Heart left ventricle (tissue), 16 donors: ENCODE measurements around the gene WWOX. TPM values are rescaled to one million over a fixed set of nuclear protein-coding genes. Genes with fewer than 3 reads are reported as not detected.

ENCODE experiments used
- ATAC-seq, 4 donors: fragments of 200-7000 bp; cut with Tn5 transposase; one replicate each; pipeline ENCODE4 v1.9.1; 2020 to 2022; ENCODE audit warnings: moderate library complexity in 4 of 4, mild to moderate bottlenecking in 3 of 4, moderate number of reproducible peaks in 1 of 4
- DNase-seq, 5 donors: peaks; one replicate each; pipeline ENCODE4 v3.0.0-alpha.2; 2020
- H3K27ac ChIP-seq, 12 donors: fragments of 200-600 bp; sonication (generic) in 4 of 12; one replicate each; pipeline versions ENCODE4 v1.5.0 to v1.8.0; 2016 to 2022; ENCODE audit warnings: mild to moderate bottlenecking in 2 of 12
- H3K27me3 ChIP-seq, 9 donors: fragments of 200-600 bp; sonication (generic) in 2 of 9; one replicate each; pipeline versions ENCODE4 v1.5.1 to v1.8.0; 2016 to 2022; ENCODE audit warnings: mild to moderate bottlenecking in 3 of 9
- H3K36me3 ChIP-seq, 9 donors: fragments of 200-600 bp; sonication (generic) in 2 of 9; one replicate each; pipeline versions ENCODE4 v1.5.0 to v1.8.0; 2018 to 2022; ENCODE audit warnings: mild to moderate bottlenecking in 2 of 9
- H3K4me1 ChIP-seq, 12 donors: fragments of 200-600 bp; sonication (generic) in 4 of 12; one replicate each; pipeline versions ENCODE4 v1.5.0 to v1.8.0; 2016 to 2022; ENCODE audit warnings: mild to moderate bottlenecking in 3 of 12
- H3K4me3 ChIP-seq, 12 donors: fragments of 200-600 bp; sonication (generic) in 4 of 12; one replicate each; pipeline versions ENCODE4 v1.5.0 to v1.8.0; 2017 to 2022; ENCODE audit warnings: mild to moderate bottlenecking in 9 of 12, moderate library complexity in 4 of 12
- H3K9me3 ChIP-seq, 12 donors: fragments of 200-600 bp; sonication (generic) in 4 of 12; one replicate each; pipeline versions ENCODE4 v1.5.0 to v1.8.0; 2016 to 2022; ENCODE audit warnings: mild to moderate bottlenecking in 1 of 12
- POLR2A ChIP-seq, 2 donors: fragments of 450-650 bp; IDR thresholded peaks; one replicate each; pipeline ENCODE4 v1.6.1; 2017; ENCODE audit warnings: antibody characterized with exemption in 2 of 2, mild to moderate bottlenecking in 2 of 2, moderate library complexity in 2 of 2
- WGBS, 4 donors: extraction: QIAGEN DNeasy Blood & Tissue Kit in 2 of 4; methylation state at CpG; one replicate each; pipeline versions ENCODE4 v1.1.5 to v1.1.7; 2013 to 2018; 5-methylcytosine and 5-hydroxymethylcytosine counted together
- intact Hi-C, 10 donors: fragments of 100-400 bp; cut with DNase I; formaldehyde crosslinking; loops; one replicate each; pipeline versions ENCODE4 v1.11.1 to v1.14.2; 2022
- polyA plus RNA-seq, 2 donors: library from polyadenylated mRNA; stranded (reverse); fragments of 200-250 nt; gene quantifications; one replicate each; pipeline ENCODE4 v1.2.3, GENCODE V29; 2013
- total RNA-seq, 9 donors: library from RNA; depleted of rRNA in 2 of 9; stranded (reverse); fragments of >200 nt in 2 of 9; fragmentation: NEBNext Ultra II Directional in 3 of 9; extraction: Animal tissue kit (Norgen Biotek cat#: 25700) in 3 of 9; gene quantifications; one replicate each; pipeline versions ENCODE4 v1.1.0 to v1.2.4, GENCODE V29; 2016 to 2023
- TF ChIP-seq, protein P1 (sequence below), 12 donors: fragments of 200-600 bp; sonication (generic) in 4 of 12; IDR thresholded peaks; one replicate each; pipeline versions ENCODE4 v1.5.0 to v1.8.0; 2018 to 2022; ENCODE audit warnings: antibody characterized with exemption in 12 of 12, mild to moderate bottlenecking in 5 of 12
- donor health status: ischemic (EF 13 %, LVEDD 7.1; RV severe dilation, severe dysfunction).
- donor health status: healthy with polysubstance abuse.
- donor health status: DM: no; HTN: yes; CAD: no.
- donor health status: DM: no; HTN: no; CAD: no.
- donor health status: ischemic (EF 25% LVEDD 6.9; RV normal size, moderate dysfunction).
- donor health status: ischemic (EF 25% LVEDD 5.7; RV mildly dilated, moderate dysfunction).
- donor health status: healthy.
- donor health status: DM: yes; HTN: yes; CAD: no.
- donor health status: ischemic (EF 35%, LVEDD 5.7; RV mildly dilated, moderate dysfunction).
- donor health status: nonischemic (EF 11% LVEDD 7.7; RV severe dilation, severe dysfunction).
- donor health status: DM: yes; HTN: yes; CAD: no.
- donor health status: PGD.
- donor health status: ischemic (EF 29% LVEDD 5.4; RV normal size, mild dysfunction).
- donor health status: nonischemic (EF 23%, LVEDD 6.1; RV moderate dilation, normal function).

The WWOX gene
- total and polyA plus RNA-seq, 11 donors: 4.3 to 18.3 (median 9.1) TPM

DNA sequence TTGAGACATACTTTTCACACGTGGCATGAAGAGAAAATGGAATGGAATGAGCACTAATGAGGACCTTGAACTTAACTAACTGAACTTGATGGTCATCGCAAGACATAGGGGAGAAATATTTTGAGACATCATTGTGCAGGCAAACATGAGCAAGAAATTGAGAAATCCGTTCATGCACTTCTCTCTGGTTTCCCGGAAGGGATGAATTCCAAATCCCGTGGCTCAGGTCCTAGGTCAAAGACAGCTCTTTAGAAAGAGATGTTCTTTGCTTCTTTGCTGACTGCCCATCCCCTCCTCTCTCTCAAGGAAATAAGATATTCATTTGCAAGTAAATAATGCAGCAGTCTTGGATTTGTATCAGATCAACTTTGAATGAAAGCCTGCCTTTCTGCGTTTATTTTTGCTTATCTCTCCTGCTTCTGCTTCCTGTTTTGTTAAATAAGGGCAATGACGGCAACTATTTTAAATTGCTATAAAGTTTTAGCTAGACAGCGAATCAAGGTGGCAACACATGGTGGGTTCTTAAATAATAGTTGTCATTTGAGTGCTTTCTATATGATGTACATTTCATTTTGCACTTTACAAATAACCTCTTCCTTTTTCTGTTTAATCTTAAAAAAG lies 843.3 kb downstream of the WWOX start:
- ATAC-seq: no peak
- Histone ChIP-seq H3K4me3 (no peak overlapping the region), H3K9me3 (no peaks in the 10 kb centered on the region), H3K4me1 (peaks cover 0 to 8% (median 0%) of the 10 kb centered on the region in 12 donors), H3K27me3 (no peaks in the 10 kb centered on the region), H3K36me3 (no peaks in the 10 kb centered on the region), H3K27ac (no peak overlapping the region)
- WGBS, 4 donors: 57 to 69% (median 64%) methylated on average over 8 of the region's 8 CpGs
- intact Hi-C loops: no loop called here
- TF ChIP-seq POLR2A (IDR thresholded peaks at IDR 0.05): no peak
- TF ChIP-seq, protein P1, sequence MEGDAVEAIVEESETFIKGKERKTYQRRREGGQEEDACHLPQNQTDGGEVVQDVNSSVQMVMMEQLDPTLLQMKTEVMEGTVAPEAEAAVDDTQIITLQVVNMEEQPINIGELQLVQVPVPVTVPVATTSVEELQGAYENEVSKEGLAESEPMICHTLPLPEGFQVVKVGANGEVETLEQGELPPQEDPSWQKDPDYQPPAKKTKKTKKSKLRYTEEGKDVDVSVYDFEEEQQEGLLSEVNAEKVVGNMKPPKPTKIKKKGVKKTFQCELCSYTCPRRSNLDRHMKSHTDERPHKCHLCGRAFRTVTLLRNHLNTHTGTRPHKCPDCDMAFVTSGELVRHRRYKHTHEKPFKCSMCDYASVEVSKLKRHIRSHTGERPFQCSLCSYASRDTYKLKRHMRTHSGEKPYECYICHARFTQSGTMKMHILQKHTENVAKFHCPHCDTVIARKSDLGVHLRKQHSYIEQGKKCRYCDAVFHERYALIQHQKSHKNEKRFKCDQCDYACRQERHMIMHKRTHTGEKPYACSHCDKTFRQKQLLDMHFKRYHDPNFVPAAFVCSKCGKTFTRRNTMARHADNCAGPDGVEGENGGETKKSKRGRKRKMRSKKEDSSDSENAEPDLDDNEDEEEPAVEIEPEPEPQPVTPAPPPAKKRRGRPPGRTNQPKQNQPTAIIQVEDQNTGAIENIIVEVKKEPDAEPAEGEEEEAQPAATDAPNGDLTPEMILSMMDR (IDR thresholded peaks at IDR 0.05): no peak
- DNase-seq: no peak

DNA sequence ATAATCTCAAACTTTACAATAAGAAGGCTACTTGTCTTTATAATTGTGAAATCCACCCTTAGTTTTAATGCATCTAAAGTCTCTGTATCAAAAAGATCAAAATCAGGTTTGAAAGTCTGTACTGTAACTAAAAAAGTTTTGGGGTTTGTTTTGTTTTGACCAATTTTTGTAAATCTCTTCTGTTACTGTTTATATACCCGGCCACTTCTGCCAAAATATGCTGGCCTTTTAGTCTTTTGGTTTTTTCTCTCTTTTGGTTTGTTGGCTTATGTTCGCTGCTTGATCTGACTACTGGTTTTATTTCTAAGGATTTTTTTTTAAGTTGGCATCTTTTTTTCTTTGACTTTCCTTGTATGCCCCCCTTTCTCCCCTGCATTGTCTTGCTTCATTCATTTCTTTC lies 845.9 kb downstream of the WWOX start:
- intact Hi-C loops: no loop called here
- WGBS, 4 donors: 87 to 97% (median 90%) methylated on average over 2 of the region's 2 CpGs
- no peak overlapping the region for H3K27ac ChIP-seq
- no peaks in the 10 kb centered on the region for H3K27me3 ChIP-seq
- peaks cover 0 to 6% (median 0%) of the 10 kb centered on the region in 12 donors for H3K9me3 ChIP-seq
- no peaks in the 10 kb centered on the region for H3K36me3 ChIP-seq
- TF ChIP-seq, protein P1 (IDR thresholded peaks at IDR 0.05): no peak
- no peak for TF ChIP-seq POLR2A (IDR thresholded peaks at IDR 0.05)
- no peak overlapping the region for H3K4me3 ChIP-seq
- no peak for ATAC-seq
- peaks cover 0 to 8% (median 0%) of the 10 kb centered on the region in 12 donors for H3K4me1 ChIP-seq
- DNase-seq: no peak

DNA sequence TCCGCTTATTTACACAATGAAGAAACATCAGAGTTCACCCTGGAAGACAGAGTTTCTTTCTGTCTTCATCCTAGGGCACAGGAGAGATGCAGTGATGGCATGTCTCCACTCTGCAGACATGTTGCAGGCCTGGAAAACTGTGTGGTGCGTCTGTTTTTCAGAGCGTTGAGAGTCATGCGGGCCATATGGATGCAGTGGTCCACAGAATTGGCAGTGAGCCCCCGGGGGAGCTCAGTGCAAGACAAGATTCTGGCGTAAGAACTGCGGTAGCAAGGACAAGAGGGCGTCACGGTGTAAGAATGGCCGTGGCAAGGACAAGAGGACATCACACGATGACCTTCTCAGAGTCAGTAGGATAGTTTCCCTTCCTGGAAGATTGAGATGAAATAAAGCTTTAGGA lies 847.1 kb downstream of the WWOX start:
- Histone ChIP-seq H3K36me3 (no peaks in the 10 kb centered on the region), H3K27ac (no peak overlapping the region), H3K27me3 (no peaks in the 10 kb centered on the region), H3K4me3 (no peak overlapping the region), H3K4me1 (peaks cover 0 to 8% (median 0%) of the 10 kb centered on the region in 12 donors), H3K9me3 (peaks cover 0 to 6% (median 0%) of the 10 kb centered on the region in 12 donors)
- ATAC-seq (no peak), DNase-seq (no peak)
- TF ChIP-seq POLR2A (IDR thresholded peaks at IDR 0.05): no peak
- TF ChIP-seq, protein P1 (IDR thresholded peaks at IDR 0.05): no peak
- 87 to 91% (median 89%) methylated on average over 11 of the region's 11 CpGs for WGBS, 4 donors
- intact Hi-C loops: no loop called here

DNA sequence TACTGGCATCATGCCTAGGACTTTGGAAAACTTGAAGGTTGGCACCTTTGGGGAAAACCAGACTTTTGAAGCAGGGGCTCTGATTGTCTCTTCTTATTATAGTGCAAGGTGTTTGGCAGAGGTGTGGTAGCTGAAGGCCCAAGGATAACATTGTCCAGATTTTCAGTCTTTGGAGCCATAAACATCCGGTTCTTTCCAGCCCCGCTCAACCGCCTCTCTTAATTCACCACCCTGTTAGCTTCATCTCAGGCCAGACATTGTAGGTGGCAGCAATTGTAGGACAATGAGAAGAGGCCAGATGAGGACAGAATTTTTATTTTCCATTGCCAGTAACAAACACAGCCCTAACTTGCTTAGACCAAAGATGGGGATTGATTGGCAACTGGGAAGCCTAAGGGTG lies 851.3 kb downstream of the WWOX start:
- Histone ChIP-seq H3K27me3 (no peaks in the 10 kb centered on the region), H3K27ac (no peak overlapping the region), H3K9me3 (peaks cover 0 to 6% (median 0%) of the 10 kb centered on the region in 12 donors), H3K4me1 (no peaks in the 10 kb centered on the region), H3K36me3 (no peaks in the 10 kb centered on the region), H3K4me3 (no peak overlapping the region)
- ATAC-seq (no peak), DNase-seq (no peak)
- WGBS, 4 donors: 58 to 67% (median 67%) methylated on average over 3 of the region's 3 CpGs
- intact Hi-C loops: no loop called here
- no peak for TF ChIP-seq POLR2A (IDR thresholded peaks at IDR 0.05)
- TF ChIP-seq, protein P1 (IDR thresholded peaks at IDR 0.05): no peak
